GM19025 (cell line): ENCODE results near the gene SLC16A5.
"Not testable (repeated sequence)": the region's sequence is repeated elsewhere in the genome, so short reads cannot be mapped to it uniquely, and the experiment has no call there.

Source experiments
- ATAC-seq: cut with Tn5 transposase; IDR thresholded peaks from one replicate; pipeline ENCODE4 v1.9.1; 2021; ENCODE audit warnings: mild to moderate bottlenecking, low read depth, moderate library complexity; ENCODE audit not compliant: unreplicated experiment

SLC16A5 gene

GRCh38 chr17:75131278-75132017 is 43.7 kb downstream of the SLC16A5 start, which contains the start of gene NT5C:
Gene NT5C, minus strand, starts transcription at chr17:75131742. Its CDS starts 35 bp downstream, at chr17:75131707.
- peak; percentile 88 for ATAC-seq

GRCh38 chr17:75132018-75133000 is 44.6 kb downstream of the SLC16A5 start:
- not testable (repeated sequence) for ATAC-seq

DNA sequence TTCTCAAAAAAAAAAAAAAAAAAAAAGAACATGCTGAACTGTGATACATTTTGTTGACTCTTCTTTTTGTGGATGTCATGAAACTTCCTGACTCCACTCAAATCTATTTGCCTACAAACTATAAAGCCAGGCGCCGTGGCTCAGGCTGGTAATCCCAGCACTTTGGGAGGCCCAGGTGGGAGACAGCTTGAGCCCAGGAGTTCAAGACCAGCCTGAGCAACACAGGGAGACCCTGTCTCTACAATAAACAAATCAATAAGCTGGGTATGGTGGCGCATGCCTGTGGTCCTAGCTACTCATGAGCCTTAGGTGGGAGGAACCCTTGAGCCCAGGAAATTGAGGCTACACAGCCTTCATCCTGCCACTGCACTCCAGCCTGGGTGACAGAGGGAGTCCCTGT is 45.2 kb downstream of the SLC16A5 start:
- ATAC-seq: no peak

DNA sequence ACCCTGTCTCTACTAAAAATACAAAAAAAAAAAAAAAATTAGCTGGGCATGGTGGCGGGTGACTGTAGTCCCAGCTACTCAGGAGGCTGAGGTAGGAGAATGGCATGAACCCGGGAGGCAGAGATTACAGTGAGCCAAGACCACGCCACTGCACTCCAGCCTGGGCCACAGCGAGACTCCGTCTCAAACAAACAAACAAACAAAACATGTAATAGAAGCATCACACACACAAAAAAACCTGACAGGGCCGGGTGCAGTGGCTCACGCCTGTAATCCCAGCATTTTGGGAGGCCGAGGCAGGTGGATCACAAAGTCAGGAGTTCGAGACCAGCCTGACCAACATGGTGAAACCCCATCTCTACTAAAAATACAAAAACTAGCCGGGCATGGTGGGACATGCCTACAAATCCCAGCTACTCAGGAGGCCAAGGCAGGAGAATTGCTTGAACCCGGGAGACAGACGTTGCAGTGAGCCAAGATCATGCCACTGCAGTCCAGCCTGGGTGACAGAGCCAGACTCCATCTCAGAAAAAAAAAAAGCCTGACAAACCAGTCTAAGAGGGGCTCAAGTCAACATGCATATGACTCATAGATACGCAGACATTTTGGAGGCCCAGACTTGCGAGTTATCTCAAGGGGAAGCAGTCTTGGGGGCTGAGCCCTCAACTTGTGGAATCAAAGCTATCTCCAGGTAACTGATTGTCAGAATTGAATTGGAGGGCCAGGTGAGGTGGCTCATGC is 46.0 kb downstream of the SLC16A5 start:
- not testable (repeated sequence) for ATAC-seq

DNA sequence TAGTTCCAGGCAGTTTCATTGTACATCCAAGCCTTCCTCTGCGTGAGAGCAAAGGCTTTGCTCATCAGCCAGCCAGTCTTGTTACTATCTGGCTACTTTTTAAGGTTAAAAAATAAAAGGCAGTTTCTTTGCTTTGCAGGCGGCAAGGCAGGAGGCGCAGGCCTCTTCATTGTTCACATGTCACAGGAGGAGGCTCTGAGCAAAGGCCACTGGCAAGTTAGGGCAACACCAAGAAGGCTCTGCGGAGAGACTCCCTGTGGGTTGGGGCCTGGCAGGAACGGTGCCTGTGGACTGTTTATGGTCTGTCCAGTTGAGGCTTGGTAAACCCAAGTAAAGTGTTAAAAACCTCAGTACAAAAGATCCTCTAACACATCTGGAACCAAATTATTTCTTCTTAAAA is 47.7 kb downstream of the SLC16A5 start:
- no peak for ATAC-seq

DNA sequence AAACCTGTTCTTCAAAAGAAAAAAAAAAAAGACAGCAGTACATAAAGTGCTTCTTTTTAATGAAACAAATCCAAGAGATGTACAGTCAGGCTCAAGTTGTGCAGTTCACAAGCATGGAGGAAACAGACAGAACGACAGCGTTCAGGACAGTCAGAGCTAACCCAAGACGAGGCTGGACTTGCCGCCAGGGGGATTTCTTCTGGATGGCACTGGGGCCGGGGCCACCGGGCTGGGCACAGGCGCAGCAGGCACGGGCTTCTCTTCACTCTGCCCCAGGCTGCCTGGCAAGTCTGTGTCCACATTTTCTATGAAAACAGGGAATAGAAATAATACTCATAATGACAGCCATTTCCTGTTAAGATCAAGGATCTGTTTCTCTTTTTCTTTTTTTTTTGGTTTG is 48.2 kb downstream of the SLC16A5 start:
- ATAC-seq: no peak

DNA sequence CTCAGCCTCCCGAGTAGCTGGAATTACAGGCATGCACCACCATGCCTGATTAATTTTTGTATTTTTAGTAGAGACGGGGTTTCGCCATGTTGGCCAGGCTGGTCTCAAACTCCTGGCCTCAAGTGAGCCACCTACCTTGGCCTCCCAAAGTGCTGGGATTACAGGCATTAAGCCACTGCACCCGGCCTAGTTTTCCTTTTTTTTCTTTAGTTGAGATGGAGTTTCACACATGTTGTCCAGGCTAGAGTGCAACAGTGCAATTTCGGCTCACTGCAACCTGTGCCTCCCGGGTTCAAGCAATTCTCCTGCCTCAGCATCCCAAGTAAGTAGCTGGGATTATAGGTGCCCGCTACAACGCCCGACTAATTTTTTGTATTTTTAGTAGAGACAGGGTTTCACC is 50.0 kb downstream of the SLC16A5 start:
- not testable (repeated sequence) for ATAC-seq

GRCh38 chr17:75138519-75138918 is 50.8 kb downstream of the SLC16A5 start:
- ATAC-seq: no peak

- ATAC-seq: no peak
Measured at GRCh38 chr17:75142236-75142971, 54.6 kb downstream of the SLC16A5 start.

DNA sequence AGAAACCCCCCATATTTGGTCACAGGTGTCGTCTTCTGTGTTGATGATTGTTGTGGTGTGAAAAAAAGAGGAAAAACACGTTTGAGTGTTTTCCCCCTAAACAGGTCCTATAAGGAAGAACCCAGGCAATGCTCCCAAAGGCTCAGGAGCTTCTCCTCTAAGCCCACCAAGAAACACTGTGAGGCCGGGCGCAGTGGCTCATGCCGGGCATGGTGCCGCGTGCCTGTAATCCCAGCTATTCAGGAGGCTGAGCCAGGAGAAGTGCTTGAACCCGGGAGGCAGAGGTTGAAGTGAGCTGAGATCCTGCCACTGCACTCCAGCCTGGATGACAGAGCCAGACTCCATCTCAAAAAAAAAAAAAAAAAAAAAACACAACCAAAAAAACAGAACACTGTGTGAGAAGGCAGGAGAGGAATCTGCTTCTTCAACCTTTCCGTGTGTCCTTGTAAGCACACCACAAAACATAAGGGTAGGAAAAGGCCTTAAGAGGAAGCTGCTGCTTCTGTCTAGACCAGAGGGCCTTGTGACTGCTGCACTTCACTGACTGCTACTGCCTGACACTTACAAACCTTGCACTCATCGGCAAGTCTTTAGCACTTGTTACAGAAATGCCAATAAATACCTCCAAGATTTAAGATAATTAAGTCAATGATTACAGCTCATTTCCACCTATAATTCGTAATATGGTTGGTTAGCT is 57.2 kb downstream of the SLC16A5 start:
- ATAC-seq: no peak

GRCh38 chr17:75146592-75146991 is 58.8 kb downstream of the SLC16A5 start:
- no peak for ATAC-seq

GRCh38 chr17:75147878-75148546 is 60.3 kb downstream of the SLC16A5 start:
- no peak for ATAC-seq

DNA sequence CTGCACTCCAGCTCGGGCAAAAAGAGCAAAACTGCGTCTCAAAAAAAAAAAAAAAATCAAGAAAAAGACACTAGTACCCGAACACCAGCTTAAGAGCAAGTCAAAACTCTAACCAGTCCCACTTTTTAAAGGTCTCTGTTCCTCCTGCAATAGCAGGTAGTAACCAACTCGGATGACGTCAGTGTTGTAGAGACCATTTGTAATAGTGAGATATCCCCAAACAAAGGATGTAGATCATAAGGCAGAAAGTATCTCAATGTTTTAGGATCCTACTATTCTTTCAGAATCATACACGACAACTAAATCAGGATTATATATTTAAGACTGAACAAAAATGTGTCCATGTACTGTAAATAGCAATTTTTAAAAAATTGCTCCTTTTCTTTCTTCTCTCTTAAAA is 64.2 kb downstream of the SLC16A5 start:
- no peak for ATAC-seq

DNA sequence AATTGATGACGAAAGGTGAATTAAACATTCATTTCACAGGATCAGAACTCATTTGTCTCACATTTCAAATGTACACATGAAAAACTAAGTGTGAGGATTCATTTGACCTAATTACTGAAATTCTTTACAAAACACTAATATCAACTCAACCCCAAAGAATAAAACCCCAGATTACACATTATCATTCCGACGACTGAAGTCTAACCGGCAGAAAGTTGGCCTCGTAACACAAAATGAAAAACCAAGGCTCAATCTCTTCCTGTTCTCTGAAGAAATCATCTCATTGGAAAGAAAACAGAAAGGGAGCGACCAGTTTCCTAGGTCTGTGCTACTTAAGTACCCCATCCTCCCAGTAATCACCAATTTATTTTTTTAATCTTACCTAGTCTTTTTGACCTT is 64.8 kb downstream of the SLC16A5 start:
- no peak for ATAC-seq

- ATAC-seq: no peak
Measured at GRCh38 chr17:75152922-75153779, 65.4 kb downstream of the SLC16A5 start.

DNA sequence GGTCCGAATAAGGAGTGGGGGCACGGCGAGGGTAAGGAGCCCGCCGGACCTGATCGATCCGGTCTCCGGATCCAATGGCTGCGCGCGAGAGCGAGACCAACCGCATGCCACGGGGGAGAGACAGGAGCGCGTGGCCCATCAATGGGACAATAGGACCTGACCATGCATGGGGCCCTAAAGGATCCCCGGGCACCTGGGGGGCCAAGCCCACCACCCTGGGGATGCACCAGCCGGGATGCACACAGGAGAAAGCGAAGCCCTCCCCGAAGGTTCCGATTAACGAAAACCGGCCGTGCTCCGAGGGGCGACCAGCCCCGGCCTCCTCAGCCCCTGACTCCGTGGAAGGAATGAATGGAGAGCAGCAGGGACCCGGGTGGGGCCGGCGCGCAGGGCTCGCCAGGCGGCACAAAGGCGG is 66.0 kb downstream of the SLC16A5 start:
- ATAC-seq: no peak

- ATAC-seq: peak; percentile 97
Measured at GRCh38 chr17:75154195-75155106, 66.7 kb downstream of the SLC16A5 start, which contains the start of gene JPT1. Gene JPT1, minus strand, starts transcription at chr17:75154512. Its CDS starts 115 bp downstream, at chr17:75154397.
